C4-2B (cell line): ENCODE measurements around the gene DENND2A.
"Not testable (repeated sequence)": the region's sequence is repeated elsewhere in the genome, so short reads cannot be mapped to it uniquely, and the experiment has no call there.

Source experiments
- H3K27ac ChIP-seq: fragments of 450-650 bp; 2 replicates; pipeline ENCODE4 v1.5.1; 2017
- CTCF ChIP-seq: fragments of 450-650 bp; conservative IDR thresholded peaks from 2 replicates; pipeline ENCODE4 v1.5.1; 2017; ENCODE audit warnings: mild to moderate bottlenecking
- ZFX ChIP-seq: fragments of 450-650 bp; IDR thresholded peaks from 2 replicates; pipeline ENCODE4 v1.6.1; 2017

DENND2A gene

GRCh38 chr7:140683657-140684056, 43.0 kb upstream of the DENND2A start:
- TF ChIP-seq CTCF = no peak
- TF ChIP-seq ZFX = no peak
- H3K27ac ChIP-seq = no peak overlapping the region

- TF ChIP-seq ZFX (no peak), CTCF (no peak)
Observed at GRCh38 chr7:140681766-140682165, 41.2 kb upstream of the DENND2A start.

GRCh38 chr7:140680886-140681285, 40.3 kb upstream of the DENND2A start:
- no peak for TF ChIP-seq ZFX
- TF ChIP-seq CTCF = no peak
- H3K27ac ChIP-seq = no peak overlapping the region

More at GRCh38 chr7:140681766-140682165, 41.2 kb upstream of the DENND2A start:
- no peak overlapping the region for H3K27ac ChIP-seq

DNA sequence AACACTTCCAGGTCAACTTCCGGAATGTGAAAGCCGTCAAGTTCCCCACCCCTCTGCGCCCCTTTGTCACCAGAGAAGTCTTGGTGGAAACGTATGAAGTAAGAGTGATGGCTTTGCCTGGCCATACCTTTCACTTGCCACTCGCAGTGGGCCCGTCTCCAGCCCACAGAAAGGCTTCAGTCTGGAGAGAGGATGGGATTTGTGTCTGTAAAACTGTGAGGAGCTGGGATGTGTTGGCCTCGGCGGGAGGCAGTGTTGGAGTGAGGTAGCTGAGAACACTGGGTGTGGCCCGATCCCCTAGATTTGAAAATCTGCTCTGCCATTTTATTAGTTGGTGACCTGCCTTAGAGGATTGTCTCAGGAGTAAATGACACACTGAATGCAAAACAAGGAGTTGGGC, 38.6 kb upstream of the DENND2A start:
- no peak for TF ChIP-seq CTCF
- TF ChIP-seq ZFX = no peak
- H3K27ac ChIP-seq = no peak overlapping the region

DNA sequence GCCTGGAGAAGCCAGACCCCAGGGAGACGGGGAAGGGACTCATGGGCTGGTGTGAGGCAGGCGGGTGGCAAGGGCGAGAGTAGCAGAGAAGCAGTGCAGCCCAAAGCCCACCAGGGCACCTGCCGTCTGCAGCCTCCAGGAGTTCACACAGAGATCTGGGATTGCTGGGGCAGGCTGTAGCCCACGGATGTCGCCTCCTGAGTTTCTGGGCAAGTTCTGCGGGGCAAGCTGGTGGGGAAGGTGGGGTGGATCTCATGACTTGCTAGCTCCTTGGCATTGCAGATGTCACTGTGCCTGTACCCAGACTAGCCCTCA, 38.2 kb upstream of the DENND2A start:
- no peak overlapping the region for H3K27ac ChIP-seq
- TF ChIP-seq CTCF (no peak), ZFX (no peak)

GRCh38 chr7:140678081-140678815, 37.6 kb upstream of the DENND2A start:
- no peak for TF ChIP-seq ZFX
- no peak for TF ChIP-seq CTCF
- no peak overlapping the region for H3K27ac ChIP-seq

GRCh38 chr7:140677496-140677895, 36.9 kb upstream of the DENND2A start:
- no peak overlapping the region for H3K27ac ChIP-seq
- TF ChIP-seq CTCF (no peak), ZFX (no peak)

DNA sequence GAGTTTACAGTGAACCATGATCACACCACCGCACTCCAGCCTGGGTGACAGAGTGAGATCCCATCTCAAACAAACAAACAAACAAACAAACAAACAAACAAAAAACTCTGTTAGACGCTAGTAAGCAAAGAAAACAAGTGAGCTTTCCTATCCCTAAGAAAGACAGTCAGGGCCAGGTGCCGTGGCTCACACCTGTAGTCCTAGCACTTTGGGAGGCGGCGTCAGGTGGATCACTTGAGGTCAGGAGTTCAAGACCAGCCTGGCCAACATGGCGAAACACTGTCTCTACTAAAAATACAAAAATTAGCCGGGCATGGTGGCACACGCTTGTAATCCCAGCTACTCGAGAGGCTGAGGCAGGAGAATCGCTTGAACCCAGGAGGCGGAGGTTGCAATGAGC, 36.3 kb upstream of the DENND2A start:
- not testable (repeated sequence) for H3K27ac ChIP-seq
